ENCODE results near the gene IPMK. TPM values are rescaled to one million over a fixed set of nuclear protein-coding genes. Genes with fewer than 3 reads are reported as not detected.

IPMK gene
- total and polyA plus RNA-seq, 9 of the 15 experiments (the other 6 are each of a cell fraction or from before 2014, with no cell fraction given), result 0.98 to 4.4 (median 2.7) TPM

DNA sequence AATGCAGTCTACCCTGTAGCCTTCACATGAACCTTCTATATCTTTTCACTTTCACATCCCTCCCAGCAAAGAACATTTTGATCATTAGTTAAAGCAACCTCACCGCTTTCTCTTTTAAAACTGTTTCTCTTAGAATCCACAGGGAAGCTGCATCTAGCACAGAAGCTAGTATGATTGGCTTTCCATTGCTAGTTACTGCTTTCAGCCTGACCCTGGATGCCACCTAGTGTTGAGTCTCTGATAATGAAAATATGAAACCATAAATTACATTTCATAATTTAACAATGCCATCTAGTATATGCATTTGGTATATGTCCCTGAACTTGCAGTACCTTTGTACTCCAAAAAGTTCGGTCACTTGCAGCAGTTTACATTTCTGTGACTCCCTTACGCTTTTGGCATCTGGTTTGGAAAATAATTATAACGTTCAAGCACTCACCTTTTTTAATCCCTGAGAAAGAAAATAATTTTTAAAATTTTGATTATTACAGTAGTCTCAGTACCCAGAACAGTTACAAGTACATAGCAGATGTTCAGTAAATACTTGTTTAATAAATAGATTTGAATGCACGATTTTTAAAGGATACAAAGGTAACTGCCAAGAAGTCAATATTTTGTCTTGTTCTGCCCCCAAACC is 24.0 kb upstream of the IPMK start:
- 79% methylated on average over 5 of the region's 5 CpGs for WGBS (ENCODE audit: insufficient coverage, low coverage, missing lambda C conversion rate)
- in situ Hi-C loops (cut with MboI), result loop anchor here (5.0 kb wide), 1 partner anchor 104 kb away; no protein-coding TSS in a partner anchor
- H3K4me1 ChIP-seq (replicated peaks in 1 of 2; ENCODE audit: control insufficient read depth in 2 of 2, insufficient read depth in 2 of 2, low read length in 2 of 2), result no peaks in the 10 kb centered on the region
- peak; percentile 87 for ATAC-seq
- H3K79me2 ChIP-seq (ENCODE audit: control insufficient read depth, insufficient read depth, low read length), result no peaks in the 10 kb centered on the region
- H3K27ac ChIP-seq (ENCODE audit: extremely low read depth, low read depth, low read length), result no peak overlapping the region
- no peak overlapping the region for H3K4me3 ChIP-seq
- CTCF ChIA-PET (ENCODE audit: low intra/inter-chr PET ratio), result interaction anchor here (0.6 to 3.3 kb wide), 2 partner anchors 15 to 114 kb away, joined by 3 to 66 read pairs; no protein-coding TSS in a partner anchor
- H4K20me1 ChIP-seq (replicated peaks; ENCODE audit: control insufficient read depth, insufficient read depth, low read length), result no peaks in the 10 kb centered on the region
- POLR2A ChIA-PET, result interaction anchor here (1.5 to 1.6 kb wide), 2 partner anchors 15 to 23 kb away, joined by 4 to 5 read pairs; no protein-coding TSS in a partner anchor
- FAIRE-seq, result peak; percentile 89
- no peak overlapping the region for H3K9ac ChIP-seq (ENCODE audit: insufficient read depth in 1 of 2, low read depth in 2 of 2, low read length in 2 of 2)
- BruUV-seq (replicated peaks), result no TSS peak
- no peak overlapping the region for H3K4me2 ChIP-seq (ENCODE audit: insufficient read depth, low read length)
- intact Hi-C loops (cut with micrococcal nuclease), result loop anchor here (1.0 kb wide), 1 partner anchor 114 kb away; no protein-coding TSS in a partner anchor
- no peak overlapping the region for H2AFZ ChIP-seq (ENCODE audit: low read depth, low read length)
- peaks cover 56% of the 10 kb centered on the region; the same call in 2 of the 3 replicates for H3K36me3 ChIP-seq (ENCODE audit: control insufficient read depth, insufficient read depth, low read length)
- no peaks in the 10 kb centered on the region for H3K9me3 ChIP-seq (replicated peaks; ENCODE audit: control insufficient read depth, insufficient read depth, low read depth, low read length)
- H3K9me1 ChIP-seq (ENCODE audit: control insufficient read depth, insufficient read depth, low read length), result no peaks in the 10 kb centered on the region
- no peaks in the 10 kb centered on the region for H3K27me3 ChIP-seq (ENCODE audit: control insufficient read depth in 2 of 2, insufficient read depth in 2 of 2, low read length in 2 of 2)
- DNase-seq (ENCODE audit: extremely low read depth in 1 of 4, low spot score in 3 of 4), result peak; percentile 24 to 60 (median 38)
- TF ChIP-seq SNRNP70 (optimal IDR thresholded peaks at IDR 0.05; ENCODE audit: low read depth, low read length), result no peak
- TF ChIP-seq SMC3 (conservative IDR thresholded peaks at IDR 0.05; ENCODE audit: insufficient read depth, low read depth, low read length), result peak; percentile 83
- no peak for TF ChIP-seq CEBPG (CRISPR knock-in tag; IDR thresholded peaks at IDR 0.05)
- no peak for TF ChIP-seq CEBPG (tag; conservative IDR thresholded peaks at IDR 0.05 in 1 of 2, IDR thresholded peaks at IDR 0.05 in 1 of 2)
- TF ChIP-seq BCL6 (CRISPR knock-in tag; IDR thresholded peaks at IDR 0.05), result no peak
- TF ChIP-seq EHMT2 (IDR thresholded peaks at IDR 0.05), result no peak
- no peak for TF ChIP-seq CCNT2 (IDR thresholded peaks at IDR 0.05; ENCODE audit: borderline replicate concordance, extremely low read depth, insufficient read length, low read depth, low read length)
- TF ChIP-seq NCOA1 (IDR thresholded peaks at IDR 0.05; ENCODE audit: low read depth), result no peak
- TF ChIP-seq CBFB (CRISPR knock-in tag; IDR thresholded peaks at IDR 0.05), result no peak
- TF ChIP-seq RFX5 (IDR thresholded peaks at IDR 0.05; ENCODE audit: low read depth, low read length), result no peak
- no peak for TF ChIP-seq ZNF79 (CRISPR knock-in tag; IDR thresholded peaks at IDR 0.05; ENCODE audit: low read depth)
- no peak for TF ChIP-seq ZFP36 (IDR thresholded peaks at IDR 0.05; ENCODE audit: low read depth, low read length, partially characterized antibody)
- no peak for TF ChIP-seq POLR2AphosphoS2 (IDR thresholded peaks at IDR 0.05; ENCODE audit: low read length)
- no peak for TF ChIP-seq THRB (CRISPR knock-in tag; conservative IDR thresholded peaks at IDR 0.05)
